PFSK-1 (cell line): ENCODE measurements around the gene SERP1.

Experiments used
- FOXP2 ChIP-seq: optimal IDR thresholded peaks from 2 replicates; pipeline ENCODE3; 2011; ENCODE audit warnings: borderline replicate concordance, control low read depth, inconsistent platforms; ENCODE audit not compliant: insufficient read depth; ENCODE audit errors: extremely low read length, extremely low read depth
- POLR2AphosphoS5 ChIP-seq: IDR thresholded peaks from 2 replicates; pipeline ENCODE4 v1.6.1; 2012; ENCODE audit warnings: low read depth, mild to moderate bottlenecking, control low read depth, low read length, moderate library complexity
- SIN3A ChIP-seq: IDR thresholded peaks from 2 replicates; pipeline ENCODE4 v1.6.1; 2012; ENCODE audit warnings: mild to moderate bottlenecking, low read length, moderate library complexity, borderline replicate concordance; ENCODE audit not compliant: insufficient read depth

GRCh38 chr3:150594150-150594549 is 47.9 kb upstream of the SERP1 start:
- TF ChIP-seq POLR2AphosphoS5 (no peak), FOXP2 (no peak), SIN3A (no peak)
